ENCODE data around the gene ZNF117. TPM values are rescaled to one million over a fixed set of nuclear protein-coding genes. Genes with fewer than 3 reads are reported as not detected.
A peak's percentile ranks its signal among the peaks of the same experiment; 100 is the strongest.
"Not testable (repeated sequence)": the region's sequence is repeated elsewhere in the genome, so short reads cannot be mapped to it uniquely, and the experiment has no call there.

The ZNF117 gene
- total and polyA plus RNA-seq, 9 of the 15 experiments (the other 6 are each of a cell fraction or from before 2014, with no cell fraction given): 2.5 to 18.9 (median 14.1) TPM

DNA sequence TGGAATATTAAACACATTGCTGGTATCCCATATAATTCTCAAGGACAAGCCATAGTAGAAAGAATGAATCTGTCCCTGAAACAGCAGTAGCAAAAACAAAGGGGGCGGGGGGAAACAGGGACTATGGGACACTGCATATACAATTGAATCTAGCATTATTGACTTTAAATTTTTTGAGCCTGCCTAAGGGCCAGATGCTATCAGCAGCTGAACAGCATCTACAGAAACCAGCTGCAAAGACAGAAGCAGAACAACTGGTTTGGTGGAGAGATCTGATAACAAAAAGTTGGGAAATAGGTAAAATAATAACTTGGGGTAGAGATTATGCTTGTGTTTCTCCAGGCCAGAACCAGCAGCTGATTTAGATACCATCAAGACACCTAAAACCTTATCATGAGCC is 42.1 kb downstream of the ZNF117 start:
- BruUV-seq (replicated peaks): not testable (repeated sequence)

GRCh38 chr7:64947252-64948000 is 43.4 kb downstream of the ZNF117 start:
- Histone ChIP-seq H4K20me1 (replicated peaks; ENCODE audit: control insufficient read depth, insufficient read depth, low read length) (no peaks in the 10 kb centered on the region), H3K9ac (ENCODE audit: insufficient read depth in 1 of 2, low read depth in 2 of 2, low read length in 2 of 2) (no peak overlapping the region), H3K9me3 (replicated peaks; ENCODE audit: control insufficient read depth, insufficient read depth, low read depth, low read length) (peaks cover 23% of the 10 kb centered on the region), H3K36me3 (ENCODE audit: control insufficient read depth, insufficient read depth, low read length) (no peaks in the 10 kb centered on the region), H3K4me3 (no peak overlapping the region), H2AFZ (ENCODE audit: low read depth, low read length) (no peak overlapping the region), H3K79me2 (ENCODE audit: control insufficient read depth, insufficient read depth, low read length) (no peaks in the 10 kb centered on the region), H3K4me1 (replicated peaks in 1 of 2; ENCODE audit: control insufficient read depth in 2 of 2, insufficient read depth in 2 of 2, low read length in 2 of 2) (peaks cover 21 to 40% of the 10 kb centered on the region in 2 experiments), H3K27ac (ENCODE audit: extremely low read depth, low read depth, low read length) (no peak overlapping the region), H3K9me1 (ENCODE audit: control insufficient read depth, insufficient read depth, low read length) (peaks cover 5% of the 10 kb centered on the region), H3K4me2 (ENCODE audit: insufficient read depth, low read length) (no peak overlapping the region), H3K27me3 (ENCODE audit: control insufficient read depth in 2 of 2, insufficient read depth in 2 of 2, low read length in 2 of 2) (no peaks in the 10 kb centered on the region)
- no peak for DNase-seq (ENCODE audit: extremely low read depth in 1 of 4, low spot score in 3 of 4)
- no peak for ATAC-seq
- TF ChIP-seq ZBTB33 (CRISPR knock-in tag; IDR thresholded peaks at IDR 0.05) (0 out of 2 replicates have a peak, but pooled peaks have one; percentile 31), ASH1L (IDR thresholded peaks at IDR 0.05; ENCODE audit: borderline replicate concordance, low read depth, partially characterized antibody) (no peak), XRCC3 (IDR thresholded peaks at IDR 0.05) (no peak)
- ChIA-PET CTCF (ENCODE audit: low intra/inter-chr PET ratio) (no interaction called here), POLR2A (no interaction called here)
- no TSS peak for BruUV-seq (replicated peaks)
- in situ Hi-C loops (cut with MboI): loop anchor here (5.0 kb wide), 1 partner anchor 275 kb away; no protein-coding TSS in a partner anchor
- FAIRE-seq: no peak
- WGBS (ENCODE audit: insufficient coverage, low coverage, missing lambda C conversion rate): 91% methylated on average over 25 of the region's 59 CpGs
- intact Hi-C loops (cut with micrococcal nuclease): loop anchor here (5.0 kb wide), 2 partner anchors 45 to 310 kb away; partner anchors contain the start of gene ZNF273

More for the DNA sequence above, 42.1 kb downstream of the ZNF117 start:
- peaks cover 17% of the 10 kb centered on the region for H3K9me3 ChIP-seq (replicated peaks; ENCODE audit: control insufficient read depth, insufficient read depth, low read depth, low read length)
- H3K27me3 ChIP-seq (ENCODE audit: control insufficient read depth in 2 of 2, insufficient read depth in 2 of 2, low read length in 2 of 2); FAIRE-seq; H3K4me3 ChIP-seq; H3K4me2 ChIP-seq (ENCODE audit: insufficient read depth, low read length); POLR2A ChIA-PET; DNase-seq (ENCODE audit: extremely low read depth in 1 of 4, low spot score in 3 of 4); H3K27ac ChIP-seq (ENCODE audit: extremely low read depth, low read depth, low read length); H4K20me1 ChIP-seq (replicated peaks; ENCODE audit: control insufficient read depth, insufficient read depth, low read length); ATAC-seq; H3K9me1 ChIP-seq (ENCODE audit: control insufficient read depth, insufficient read depth, low read length); H2AFZ ChIP-seq (ENCODE audit: low read depth, low read length); H3K36me3 ChIP-seq (ENCODE audit: control insufficient read depth, insufficient read depth, low read length); H3K9ac ChIP-seq (ENCODE audit: insufficient read depth in 1 of 2, low read depth in 2 of 2, low read length in 2 of 2); H3K79me2 ChIP-seq (ENCODE audit: control insufficient read depth, insufficient read depth, low read length); CTCF ChIA-PET (ENCODE audit: low intra/inter-chr PET ratio): not testable (repeated sequence)
- in situ Hi-C loops (cut with MboI) (loop anchor here (5.0 kb wide), 1 partner anchor 274 kb away; no protein-coding TSS in a partner anchor), intact Hi-C loops (cut with micrococcal nuclease) (loop anchor here (5.0 kb wide), 2 partner anchors 46 to 311 kb away; partner anchors contain the start of gene ZNF273)
- 58% methylated on average over 1 of the region's 1 CpG for WGBS (ENCODE audit: insufficient coverage, low coverage, missing lambda C conversion rate)
- H3K4me1 ChIP-seq (replicated peaks in 1 of 2; ENCODE audit: control insufficient read depth in 2 of 2, insufficient read depth in 2 of 2, low read length in 2 of 2): peaks cover 21 to 33% of the 10 kb centered on the region in 2 experiments
- TF ChIP-seq TAL1 (IDR thresholded peaks at IDR 0.05) (peak; percentile 11; the same call in 1 of the 2 replicates), TRIM24 (IDR thresholded peaks at IDR 0.05) (peak; percentile 44 to 49; a peak in 1 of 4 replicates)

Data from K562 (cell line).